DOHH2 (cell line): Measurements from ENCODE around the gene GNG14.

Experiments
- H3F3A ChIP-seq: fragments of 200-600 bp; sonication (generic), shearing (Covaris generic); 2 replicates; pipeline ENCODE4 v1.6.0; 2016; ENCODE audit warnings: antibody characterized with exemption, mild to moderate bottlenecking; ENCODE audit not compliant: control insufficient read depth, insufficient read depth
- H3K27ac ChIP-seq: fragments of 200-600 bp; sonication (generic); 2 replicates; pipeline ENCODE4 v1.5.1; 2014; ENCODE audit warnings: low read depth, mild to moderate bottlenecking, low read length, moderate library complexity
- H3K27me3 ChIP-seq: fragments of 200-600 bp; sonication (generic); 2 replicates; pipeline ENCODE4 v1.6.1; 2014; ENCODE audit warnings: mild to moderate bottlenecking, low read length, mixed read lengths; ENCODE audit not compliant: control insufficient read depth
- H3K36me3 ChIP-seq: fragments of 200-600 bp; sonication (generic); 2 replicates; pipeline ENCODE4 v1.6.1; 2014; ENCODE audit warnings: mild to moderate bottlenecking, low read length, moderate library complexity, mixed read lengths; ENCODE audit not compliant: control insufficient read depth
- H3K4me1 ChIP-seq: fragments of 200-600 bp; sonication (generic); 2 replicates; pipeline ENCODE4 v1.6.1; 2014; ENCODE audit warnings: mild to moderate bottlenecking, low read length, mixed read lengths; ENCODE audit not compliant: control insufficient read depth
- H3K4me2 ChIP-seq: fragments of 200-600 bp; sonication (generic); 2 replicates; pipeline ENCODE4 v1.6.0; 2014; ENCODE audit warnings: mild to moderate bottlenecking, low read length, moderate library complexity
- H3K4me3 ChIP-seq: fragments of 200-600 bp; sonication (generic); 2 replicates; pipeline ENCODE4 v1.5.1; 2014; ENCODE audit warnings: mild to moderate bottlenecking, low read length, mixed read lengths
- H3K79me2 ChIP-seq: fragments of 200-600 bp; sonication (generic); 2 replicates; pipeline ENCODE4 v1.6.1; 2014; ENCODE audit warnings: mild to moderate bottlenecking, low read length, mixed read lengths; ENCODE audit not compliant: control insufficient read depth
- H3K9me2 ChIP-seq: fragments of 200-600 bp; sonication (generic); replicated peaks from 2 replicates; pipeline ENCODE4 v1.6.1; 2014; ENCODE audit warnings: mild to moderate bottlenecking, low read length, mixed read lengths; ENCODE audit not compliant: control insufficient read depth
- H3K9me3 ChIP-seq: fragments of 200-600 bp; sonication (generic); 2 replicates; pipeline ENCODE4 v1.6.1; 2014; ENCODE audit warnings: antibody characterized with exemption, low read length, mixed read lengths; ENCODE audit not compliant: control insufficient read depth, insufficient read depth
- H4K20me1 ChIP-seq: fragments of 200-600 bp; sonication (generic); 2 replicates; pipeline ENCODE4 v1.6.0; 2014; ENCODE audit warnings: low read depth, mild to moderate bottlenecking, antibody characterized with exemption, low read length, moderate library complexity; ENCODE audit not compliant: control insufficient read depth, insufficient read depth
- EZH2phosphoT487 ChIP-seq: fragments of 200-600 bp; sonication (generic); IDR thresholded peaks from 2 replicates; pipeline ENCODE4 v1.6.1; 2017; ENCODE audit warnings: borderline replicate concordance, mild to moderate bottlenecking, antibody characterized with exemption, low read length, moderate library complexity, mixed read lengths
- TF ChIP-seq, protein P1 (sequence below): fragments of 200-600 bp; sonication (generic); IDR thresholded peaks from one replicate; pipeline ENCODE4 v1.5.1; 2014; ENCODE audit warnings: antibody characterized with exemption, mild to moderate bottlenecking, low read depth, low read length; ENCODE audit not compliant: poor library complexity, severe bottlenecking

The GNG14 gene

GRCh38 chr19:12649941-12650340 is 37.9 kb upstream of the GNG14 start:
- Histone ChIP-seq H3K9me3 (no peaks in the 10 kb centered on the region), H3K4me3 (no peak overlapping the region), H3K4me1 (no peaks in the 10 kb centered on the region), H3K9me2 (no peaks in the 10 kb centered on the region), H3K4me2 (no peak overlapping the region), H4K20me1 (no peaks in the 10 kb centered on the region), H3K27ac (no peak overlapping the region), H3F3A (no peaks in the 10 kb centered on the region), H3K27me3 (no peaks in the 10 kb centered on the region), H3K79me2 (no peaks in the 10 kb centered on the region), H3K36me3 (peaks cover 10% of the 10 kb centered on the region)
- no peak for TF ChIP-seq EZH2phosphoT487
- TF ChIP-seq, protein P1, sequence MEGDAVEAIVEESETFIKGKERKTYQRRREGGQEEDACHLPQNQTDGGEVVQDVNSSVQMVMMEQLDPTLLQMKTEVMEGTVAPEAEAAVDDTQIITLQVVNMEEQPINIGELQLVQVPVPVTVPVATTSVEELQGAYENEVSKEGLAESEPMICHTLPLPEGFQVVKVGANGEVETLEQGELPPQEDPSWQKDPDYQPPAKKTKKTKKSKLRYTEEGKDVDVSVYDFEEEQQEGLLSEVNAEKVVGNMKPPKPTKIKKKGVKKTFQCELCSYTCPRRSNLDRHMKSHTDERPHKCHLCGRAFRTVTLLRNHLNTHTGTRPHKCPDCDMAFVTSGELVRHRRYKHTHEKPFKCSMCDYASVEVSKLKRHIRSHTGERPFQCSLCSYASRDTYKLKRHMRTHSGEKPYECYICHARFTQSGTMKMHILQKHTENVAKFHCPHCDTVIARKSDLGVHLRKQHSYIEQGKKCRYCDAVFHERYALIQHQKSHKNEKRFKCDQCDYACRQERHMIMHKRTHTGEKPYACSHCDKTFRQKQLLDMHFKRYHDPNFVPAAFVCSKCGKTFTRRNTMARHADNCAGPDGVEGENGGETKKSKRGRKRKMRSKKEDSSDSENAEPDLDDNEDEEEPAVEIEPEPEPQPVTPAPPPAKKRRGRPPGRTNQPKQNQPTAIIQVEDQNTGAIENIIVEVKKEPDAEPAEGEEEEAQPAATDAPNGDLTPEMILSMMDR, result no peak

DNA sequence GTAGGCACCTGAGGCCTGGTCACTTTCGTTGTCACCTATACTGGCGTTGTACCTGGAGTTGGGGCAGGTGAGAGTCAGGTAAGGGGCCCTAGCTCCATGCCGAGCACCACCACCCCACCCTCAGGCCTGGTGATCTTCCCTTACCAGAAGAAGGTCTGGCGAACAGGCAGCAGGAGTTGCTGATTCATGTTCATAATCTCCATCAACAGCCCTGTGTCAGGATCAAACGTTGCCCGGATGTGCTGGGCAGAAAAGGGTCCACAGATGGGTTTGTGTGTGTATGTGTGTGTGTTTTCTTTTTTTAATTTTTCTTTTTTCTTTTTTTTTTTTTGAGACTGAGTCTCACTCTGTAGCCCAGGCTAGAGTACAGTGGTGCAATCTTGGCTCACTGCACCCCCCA is 35.6 kb upstream of the GNG14 start:
- Histone ChIP-seq H3K36me3 (peaks cover 29% of the 10 kb centered on the region), H3F3A (no peaks in the 10 kb centered on the region), H3K27me3 (no peaks in the 10 kb centered on the region), H3K27ac (no peak overlapping the region), H3K4me2 (no peak overlapping the region), H3K9me3 (no peaks in the 10 kb centered on the region), H4K20me1 (no peaks in the 10 kb centered on the region), H3K4me1 (no peaks in the 10 kb centered on the region), H3K4me3 (no peak overlapping the region), H3K9me2 (no peaks in the 10 kb centered on the region), H3K79me2 (no peaks in the 10 kb centered on the region)
- TF ChIP-seq EZH2phosphoT487, result no peak
- TF ChIP-seq, protein P1, result no peak

GRCh38 chr19:12655546-12655945 is 32.3 kb upstream of the GNG14 start:
- Histone ChIP-seq H3K4me2 (no peak overlapping the region), H3K4me3 (no peak overlapping the region), H3K9me3 (no peaks in the 10 kb centered on the region), H3K27me3 (no peaks in the 10 kb centered on the region), H4K20me1 (no peaks in the 10 kb centered on the region), H3K4me1 (no peaks in the 10 kb centered on the region), H3K27ac (no peak overlapping the region), H3K36me3 (peaks cover 38% of the 10 kb centered on the region), H3K9me2 (no peaks in the 10 kb centered on the region), H3K79me2 (no peaks in the 10 kb centered on the region), H3F3A (no peaks in the 10 kb centered on the region)
- TF ChIP-seq, protein P1, result no peak
- no peak for TF ChIP-seq EZH2phosphoT487
